ENCODE measurements around the gene NUBP2.

The NUBP2 gene

GRCh38 chr16:1759511-1759910, 23.2 kb upstream of the NUBP2 start:
- DNase-seq = no peak

- no peak for DNase-seq
Observed at GRCh38 chr16:1760911-1761310, 21.8 kb upstream of the NUBP2 start.

GRCh38 chr16:1761751-1762150, 21.0 kb upstream of the NUBP2 start:
- no peak for DNase-seq

GRCh38 chr16:1762196-1762878, 20.4 kb upstream of the NUBP2 start:
- DNase-seq = no peak

- no peak for DNase-seq
Observed at GRCh38 chr16:1762879-1763520, 19.8 kb upstream of the NUBP2 start.

GRCh38 chr16:1763521-1764511, 18.9 kb upstream of the NUBP2 start:
- no peak for DNase-seq

GRCh38 chr16:1764971-1765370, 17.8 kb upstream of the NUBP2 start:
- no peak for DNase-seq

- DNase-seq = no peak
Observed at GRCh38 chr16:1765826-1766225, 16.9 kb upstream of the NUBP2 start.

- no peak for DNase-seq
Observed at GRCh38 chr16:1766231-1766630, 16.5 kb upstream of the NUBP2 start.

- DNase-seq = no peak
Observed at GRCh38 chr16:1766701-1767100, 16.1 kb upstream of the NUBP2 start.

- no peak for DNase-seq
Observed at GRCh38 chr16:1767116-1767994, 15.4 kb upstream of the NUBP2 start.

GRCh38 chr16:1768061-1768766, 14.5 kb upstream of the NUBP2 start:
- DNase-seq = no peak

- DNase-seq = no peak
Observed at GRCh38 chr16:1768767-1769401, 13.9 kb upstream of the NUBP2 start.

GRCh38 chr16:1769402-1770300, 13.1 kb upstream of the NUBP2 start:
- no peak for DNase-seq

GRCh38 chr16:1770328-1771187, 12.2 kb upstream of the NUBP2 start:
- peak; percentile 50 for DNase-seq

- DNase-seq = peak; percentile 83
Observed at GRCh38 chr16:1771188-1771863, 11.4 kb upstream of the NUBP2 start, which contains the start of gene NME3. Gene NME3 (minus strand): TSS chr16:1771543. CDS start chr16:1771534, 9 bp downstream.

- no peak for DNase-seq
Observed at GRCh38 chr16:1771864-1772361, 10.8 kb upstream of the NUBP2 start.

- peak; percentile 62 for DNase-seq
Observed at GRCh38 chr16:1772362-1772907, 10.3 kb upstream of the NUBP2 start, which contains the start of gene EME2. Gene EME2 (plus strand): TSS chr16:1772810. CDS start chr16:1773228, 418 bp downstream.
